Measurements from ENCODE around the gene SNAP29. TPM values are rescaled to one million over a fixed set of nuclear protein-coding genes. Genes with fewer than 3 reads are reported as not detected.

The SNAP29 gene
- total RNA-seq, 4 donors from 2014 or later: 22.1 to 41.1 (median 28.7) TPM

GRCh38 chr22:20868025-20868962, 9.5 kb downstream of the SNAP29 start:
- Histone ChIP-seq H3K27me3 (no peaks in the 10 kb centered on the region), H3K9me3 (no peaks in the 10 kb centered on the region), H3K27ac (peak overlapping the region; percentile 42 to 84 (median 72)), H3K4me3 (no peak overlapping the region), H3K36me3 (peaks cover 0 to 31% of the 10 kb centered on the region in 2 donors), H3K4me1 (peaks cover 4 to 16% of the 10 kb centered on the region in 2 donors)
- TF ChIP-seq CTCF (IDR thresholded peaks at IDR 0.05 in 4 of 5, conservative IDR thresholded peaks at IDR 0.05 in 1 of 5) (no peak), POLR2A (IDR thresholded peaks at IDR 0.05) (no peak)
- ATAC-seq: no peak
- no peak for DNase-seq
- intact Hi-C loops (cut with DNase I; ENCODE audit: low total_unique reads) (no loop called here), in situ Hi-C loops (cut with MboI; ENCODE audit: low sequenced_read_pairs in 4 of 4) (no loop called here)

GRCh38 chr22:20869234-20869633, 10.4 kb downstream of the SNAP29 start:
- no peak overlapping the region for H3K27ac ChIP-seq
- no peaks in the 10 kb centered on the region for H3K27me3 ChIP-seq
- DNase-seq (no peak), ATAC-seq (no peak)
- peaks cover 4 to 16% of the 10 kb centered on the region in 2 donors for H3K4me1 ChIP-seq
- H3K36me3 ChIP-seq: peaks cover 0 to 34% of the 10 kb centered on the region in 2 donors
- in situ Hi-C loops (cut with MboI; ENCODE audit: low sequenced_read_pairs in 4 of 4) (no loop called here), intact Hi-C loops (cut with DNase I; ENCODE audit: low total_unique reads) (no loop called here)
- TF ChIP-seq POLR2A (IDR thresholded peaks at IDR 0.05) (no peak), CTCF (IDR thresholded peaks at IDR 0.05 in 4 of 5, conservative IDR thresholded peaks at IDR 0.05 in 1 of 5) (no peak)
- H3K4me3 ChIP-seq: no peak overlapping the region
- no peaks in the 10 kb centered on the region for H3K9me3 ChIP-seq

- no peak overlapping the region for H3K27ac ChIP-seq
- no peak for TF ChIP-seq POLR2A (IDR thresholded peaks at IDR 0.05)
- no peak for TF ChIP-seq CTCF (IDR thresholded peaks at IDR 0.05 in 4 of 5, conservative IDR thresholded peaks at IDR 0.05 in 1 of 5)
- peaks cover 0 to 60% of the 10 kb centered on the region in 2 donors for H3K36me3 ChIP-seq
- H3K4me3 ChIP-seq: no peak overlapping the region
- DNase-seq: no peak
- H3K27me3 ChIP-seq: no peaks in the 10 kb centered on the region
- H3K9me3 ChIP-seq: no peaks in the 10 kb centered on the region
- ATAC-seq: no peak
- intact Hi-C loops (cut with DNase I; ENCODE audit: low total_unique reads): no loop called here
- in situ Hi-C loops (cut with MboI; ENCODE audit: low sequenced_read_pairs in 4 of 4): no loop called here
- no peaks in the 10 kb centered on the region for H3K4me1 ChIP-seq
Observed at GRCh38 chr22:20873214-20873613, 14.4 kb downstream of the SNAP29 start.

GRCh38 chr22:20875296-20875695, 16.5 kb downstream of the SNAP29 start:
- intact Hi-C loops (cut with DNase I; ENCODE audit: low total_unique reads) (no loop called here), in situ Hi-C loops (cut with MboI; ENCODE audit: low sequenced_read_pairs in 4 of 4) (no loop called here)
- Histone ChIP-seq H3K27ac (no peak overlapping the region), H3K27me3 (no peaks in the 10 kb centered on the region), H3K4me1 (no peaks in the 10 kb centered on the region), H3K36me3 (peaks cover 0 to 56% of the 10 kb centered on the region in 2 donors), H3K4me3 (no peak overlapping the region), H3K9me3 (no peaks in the 10 kb centered on the region)
- DNase-seq (no peak), ATAC-seq (no peak)
- no peak for TF ChIP-seq CTCF (IDR thresholded peaks at IDR 0.05 in 4 of 5, conservative IDR thresholded peaks at IDR 0.05 in 1 of 5)
- no peak for TF ChIP-seq POLR2A (IDR thresholded peaks at IDR 0.05)

Data from gastrocnemius medialis (tissue), 4 donors.